T-helper 2 cell (primary cell): ENCODE data around the gene CACNA1C.

ENCODE experiments used
- DNase-seq, 5 experiments: peaks; one replicate each; pipeline versions ENCODE4 v3.0.0 to v3.0.0-alpha.2; 2012 to 2022

Gene CACNA1C

DNA sequence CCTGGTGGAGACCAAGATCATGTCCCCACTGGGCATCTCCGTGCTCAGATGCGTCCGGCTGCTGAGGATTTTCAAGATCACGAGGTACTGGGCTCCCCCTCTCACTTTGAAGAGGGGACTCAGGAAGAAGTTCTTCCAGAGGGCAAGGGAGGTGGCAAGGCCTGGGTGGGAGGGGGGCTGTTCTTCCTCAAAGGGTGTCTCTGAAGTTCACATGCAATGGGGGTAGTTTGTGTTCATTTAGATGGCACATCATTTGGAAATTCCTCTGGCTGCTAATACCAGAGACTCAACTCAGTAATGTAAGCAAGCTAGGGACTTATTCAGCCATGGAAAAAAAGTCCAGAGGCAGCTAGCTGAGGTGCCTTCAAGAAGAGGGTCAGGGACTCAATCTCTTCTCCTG, 514.9 kb downstream of the CACNA1C start:
- no peak for DNase-seq

DNA sequence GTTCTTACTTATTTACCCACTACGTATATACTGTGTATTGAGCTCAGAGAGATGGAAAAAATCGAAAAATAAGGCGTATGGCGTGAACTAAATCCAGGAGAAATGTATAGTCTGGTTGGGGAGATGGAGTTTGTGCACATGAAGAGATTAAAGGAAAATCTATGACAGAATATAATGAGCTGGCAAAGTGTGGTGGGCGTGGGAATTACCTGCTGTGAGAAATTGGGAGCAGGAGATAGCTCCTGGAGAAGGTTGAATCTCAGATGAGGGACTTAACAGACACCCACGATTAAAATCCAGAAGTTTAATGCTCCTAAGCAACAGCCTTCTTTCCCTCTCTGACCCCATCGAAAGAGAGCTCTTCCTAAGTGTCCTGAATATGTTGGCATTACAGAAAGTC, 517.8 kb downstream of the CACNA1C start:
- DNase-seq: no peak

DNA sequence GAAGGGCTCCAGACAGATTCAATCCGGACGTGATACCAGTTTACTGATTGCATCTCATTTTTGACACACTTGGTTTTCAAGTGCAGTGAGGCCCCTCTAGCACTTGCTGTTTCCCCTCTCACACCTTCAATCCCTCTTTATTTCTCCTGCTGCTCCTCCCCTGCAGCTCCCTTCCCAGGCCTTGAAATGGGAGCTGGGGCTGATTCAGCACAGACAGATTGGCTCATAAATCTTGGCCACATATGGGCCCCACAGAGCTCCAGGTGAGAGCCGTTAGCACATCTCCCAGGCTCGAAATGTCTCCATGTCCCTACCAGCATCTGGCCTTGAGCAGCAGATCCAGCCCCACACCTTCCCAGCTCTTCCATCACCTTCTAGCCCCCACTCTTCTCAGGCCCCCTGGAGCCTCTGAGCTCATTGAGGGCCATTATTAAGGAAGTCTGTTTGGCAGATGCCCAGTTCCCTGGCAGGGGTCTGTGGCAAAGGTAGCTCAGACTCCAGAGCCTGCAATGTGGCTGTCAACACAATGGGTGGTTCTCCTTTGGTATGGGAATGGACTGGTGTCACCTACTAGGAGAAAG, 521.7 kb downstream of the CACNA1C start:
- DNase-seq: no peak

DNA sequence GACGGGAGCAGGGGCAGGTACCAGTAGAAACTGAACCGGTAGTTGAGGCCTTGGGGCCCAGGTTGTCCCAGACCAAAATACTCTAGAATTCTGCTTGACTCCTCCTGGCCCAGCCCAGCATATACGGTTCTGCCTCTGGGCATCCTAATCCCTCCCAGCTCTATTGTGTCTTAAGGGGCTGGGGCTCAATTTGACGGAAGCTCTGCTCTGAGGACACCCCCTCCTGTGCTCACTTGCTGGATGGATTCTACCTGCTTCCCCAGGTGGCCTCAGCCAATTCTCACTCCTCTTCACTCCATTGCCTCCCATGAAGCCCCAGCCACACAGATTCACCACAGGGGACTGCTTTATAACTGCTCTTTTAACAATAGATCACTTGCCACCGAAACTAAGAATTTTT, 522.5 kb downstream of the CACNA1C start:
- no peak for DNase-seq

DNA sequence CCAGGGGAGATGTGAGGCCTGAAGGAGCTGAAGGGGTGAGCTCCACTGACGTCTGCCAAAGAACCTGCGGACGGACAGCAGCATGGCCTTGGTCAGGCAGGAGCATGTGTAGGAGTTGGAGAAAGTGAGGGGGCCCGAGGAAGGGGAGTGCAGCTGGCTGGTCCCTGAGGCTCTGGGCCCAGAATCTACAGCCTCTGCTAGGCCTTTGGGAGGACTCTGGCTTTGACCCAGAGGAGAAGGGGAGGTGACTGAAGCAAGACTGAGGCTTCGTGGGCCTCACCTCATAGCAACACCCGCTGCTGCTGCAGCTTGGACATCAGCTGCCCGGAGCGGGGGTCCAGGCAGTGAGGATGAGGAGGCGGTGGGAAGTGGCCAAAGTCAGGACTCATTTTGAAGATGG, 525.4 kb downstream of the CACNA1C start:
- no peak for DNase-seq

DNA sequence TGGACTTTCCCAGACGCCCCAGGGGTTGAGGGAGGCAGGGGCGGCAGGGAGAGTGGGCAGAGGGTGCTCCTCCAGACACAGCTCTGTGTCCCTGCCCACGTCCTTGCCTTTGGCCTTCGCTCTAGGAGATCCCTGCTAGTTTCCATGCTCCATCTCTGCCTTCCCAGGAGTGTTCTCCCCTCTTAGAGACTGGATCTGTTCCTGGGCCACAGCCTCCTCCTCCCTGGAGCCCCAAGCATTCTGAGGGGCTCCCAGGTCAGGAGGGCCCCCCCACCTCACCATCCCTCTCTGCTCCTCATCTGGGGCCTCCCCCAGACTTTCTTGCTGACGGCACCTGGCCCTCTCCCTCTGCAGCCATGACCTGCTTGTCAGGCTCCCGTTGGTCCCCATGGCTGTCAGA, 526.0 kb downstream of the CACNA1C start:
- DNase-seq: no peak

DNA sequence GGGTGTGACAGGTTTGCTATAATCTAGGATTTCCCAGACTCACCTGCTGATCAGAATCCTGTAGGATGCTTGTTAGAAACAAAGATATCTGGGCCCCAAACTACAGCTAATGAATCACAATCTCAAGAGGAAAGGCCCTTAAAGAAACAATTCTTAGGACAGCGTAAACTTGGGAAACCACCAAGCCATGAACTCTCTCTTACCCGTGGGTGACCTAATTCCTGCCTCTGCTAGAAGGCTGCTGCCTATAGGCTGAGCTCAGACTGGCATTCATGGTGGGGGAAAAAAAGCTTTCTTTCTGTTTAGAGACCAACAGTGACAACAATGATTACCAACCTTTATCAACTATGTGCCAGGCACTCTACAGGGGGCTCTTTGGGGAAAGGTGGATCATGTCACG, 528.0 kb downstream of the CACNA1C start:
- DNase-seq: no peak

DNA sequence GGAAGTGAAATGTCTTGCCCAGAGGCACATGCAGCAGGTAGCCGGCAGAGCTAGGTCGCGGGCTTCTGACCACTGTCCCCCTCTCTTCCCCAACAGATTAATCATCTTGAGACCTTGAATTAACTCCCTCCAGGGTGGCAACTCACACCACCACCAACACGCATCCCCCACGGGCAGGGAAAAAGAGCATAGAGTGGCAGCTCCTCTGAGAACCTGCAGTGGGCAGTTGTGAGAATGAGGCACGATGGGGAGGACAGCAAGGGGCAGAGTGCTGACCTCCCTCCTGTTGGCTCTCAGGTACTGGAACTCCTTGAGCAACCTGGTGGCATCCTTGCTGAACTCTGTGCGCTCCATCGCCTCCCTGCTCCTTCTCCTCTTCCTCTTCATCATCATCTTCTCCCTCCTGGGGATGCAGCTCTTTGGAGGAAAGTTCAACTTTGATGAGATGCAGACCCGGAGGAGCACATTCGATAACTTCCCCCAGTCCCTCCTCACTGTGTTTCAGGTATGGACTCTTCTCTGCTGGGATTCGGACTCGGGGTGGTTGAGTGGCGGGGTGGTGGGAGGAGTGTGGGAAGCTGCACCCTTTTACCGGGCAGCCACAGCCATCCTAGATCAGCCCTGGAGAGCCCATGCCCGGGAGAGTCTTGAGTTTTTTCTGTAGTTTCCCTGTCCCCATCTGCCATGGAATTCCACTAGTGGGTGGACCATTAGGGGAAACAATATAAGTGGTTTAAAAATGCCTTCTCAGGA, 528.7 kb downstream of the CACNA1C start:
- no peak for DNase-seq

DNA sequence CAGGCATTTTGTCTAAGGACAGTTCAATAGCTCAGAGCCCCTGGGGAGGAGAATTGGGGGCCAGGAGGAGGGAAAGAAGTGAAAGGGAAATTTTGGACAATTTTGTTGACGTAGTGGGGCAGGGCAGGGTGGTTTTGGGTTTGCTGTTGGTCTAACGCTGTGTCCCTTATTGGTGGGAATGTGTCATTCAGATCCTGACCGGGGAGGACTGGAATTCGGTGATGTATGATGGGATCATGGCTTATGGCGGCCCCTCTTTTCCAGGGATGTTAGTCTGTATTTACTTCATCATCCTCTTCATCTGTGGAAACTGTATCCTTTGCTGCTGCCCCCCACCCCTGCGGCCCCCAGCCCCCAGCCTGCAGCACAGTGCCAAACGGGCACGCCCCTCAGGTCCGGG, 529.8 kb downstream of the CACNA1C start:
- no peak for DNase-seq

DNA sequence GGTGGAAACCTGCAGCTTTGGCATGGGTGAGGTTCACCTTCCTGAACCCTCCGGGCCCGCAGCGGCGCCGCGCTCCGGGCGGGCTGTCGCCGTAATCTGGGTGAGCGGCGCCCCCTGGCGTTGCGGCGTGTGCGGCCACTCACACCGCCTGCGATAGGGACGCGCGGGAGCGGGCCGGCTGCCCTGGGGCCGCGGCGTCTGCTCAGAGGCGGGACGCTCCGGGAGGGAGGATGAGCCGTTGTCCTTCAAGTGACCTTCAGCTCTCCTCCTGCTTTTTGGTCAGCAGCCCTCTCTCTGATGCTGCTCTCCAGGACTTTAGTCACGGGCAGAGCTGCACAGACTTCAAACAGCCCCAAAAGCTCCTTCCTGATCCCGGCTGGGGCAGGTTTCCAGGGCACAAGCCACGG, 530.3 kb downstream of the CACNA1C start:
- DNase-seq: peak in 2 of 5 experiments; percentile 24 to 68

DNA sequence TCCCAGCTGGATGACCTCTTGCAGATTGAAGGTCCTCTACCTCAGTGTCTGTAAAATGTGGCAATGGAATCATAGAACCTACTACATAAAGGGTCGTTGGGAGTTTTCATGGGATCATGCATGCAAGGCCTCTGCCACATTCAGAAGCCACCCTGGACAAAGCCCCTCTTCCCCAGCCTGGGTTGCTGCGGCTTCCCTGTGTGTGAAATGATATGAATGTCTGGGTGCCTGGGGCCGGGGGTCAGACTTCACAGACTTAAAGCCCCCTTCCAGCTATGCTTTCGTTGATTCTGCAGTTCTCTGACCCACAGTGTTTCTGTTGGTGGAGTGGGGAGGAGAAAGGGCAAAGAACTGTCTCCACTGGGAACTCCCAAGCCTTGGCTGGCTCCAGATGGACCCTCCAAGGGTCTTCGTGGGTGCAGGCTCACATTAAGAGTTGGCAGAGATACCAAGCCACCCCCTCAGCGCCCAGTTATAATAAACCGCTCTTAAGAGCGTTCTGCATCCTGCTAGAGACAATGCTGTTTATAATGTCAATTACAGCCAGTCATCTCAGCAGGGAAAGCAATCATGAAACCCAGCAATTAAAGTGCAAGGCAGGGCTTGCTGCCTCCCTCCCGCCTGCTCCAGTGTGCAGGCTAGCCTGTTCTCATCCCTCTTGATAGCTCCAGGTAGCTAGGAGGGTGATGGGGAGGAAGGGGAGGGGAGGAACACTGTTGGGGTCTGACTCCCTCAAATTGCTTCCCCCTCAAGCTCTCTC, 531.0 kb downstream of the CACNA1C start:
- DNase-seq: no peak

DNA sequence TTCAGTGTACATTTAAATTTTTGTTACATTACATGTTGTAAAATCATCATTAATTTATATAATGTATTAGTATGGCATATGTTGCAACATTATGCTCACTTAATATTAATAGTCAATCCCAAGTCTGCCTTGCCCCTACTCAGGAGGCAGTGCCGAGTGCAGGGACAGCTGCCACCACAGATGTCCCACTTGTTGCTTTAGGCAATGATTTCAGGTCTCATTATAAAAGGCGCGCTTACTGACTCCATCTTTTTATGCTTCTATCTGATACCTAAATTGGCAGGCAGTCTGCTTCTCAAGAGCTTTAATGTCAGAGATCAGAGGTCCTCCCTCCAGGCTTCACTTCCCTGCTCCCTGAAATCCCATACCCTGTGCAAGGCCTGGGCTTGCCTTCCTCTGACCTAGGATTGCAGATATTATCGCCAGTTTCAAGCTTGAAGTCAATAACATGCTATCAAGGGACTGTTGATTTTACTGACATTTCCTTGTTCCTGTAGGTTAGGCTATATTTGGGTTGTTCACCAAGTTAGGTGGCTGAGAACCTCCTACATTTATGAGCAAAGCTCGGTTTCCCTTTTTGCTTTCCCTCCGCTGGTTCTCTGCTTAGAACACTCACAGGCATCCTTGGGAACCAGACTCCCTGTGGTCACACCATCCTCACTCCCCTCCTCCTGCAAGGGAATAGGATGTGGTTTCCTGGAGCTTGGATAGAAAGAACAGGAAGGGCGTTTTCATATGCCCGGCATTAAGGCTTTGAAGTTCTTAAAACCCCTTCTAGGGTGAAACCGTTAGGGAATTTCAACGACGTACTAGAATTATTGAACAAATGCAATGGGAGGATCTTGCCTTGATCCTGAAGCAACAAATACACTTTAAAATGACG, 533.6 kb downstream of the CACNA1C start:
- no peak for DNase-seq

DNA sequence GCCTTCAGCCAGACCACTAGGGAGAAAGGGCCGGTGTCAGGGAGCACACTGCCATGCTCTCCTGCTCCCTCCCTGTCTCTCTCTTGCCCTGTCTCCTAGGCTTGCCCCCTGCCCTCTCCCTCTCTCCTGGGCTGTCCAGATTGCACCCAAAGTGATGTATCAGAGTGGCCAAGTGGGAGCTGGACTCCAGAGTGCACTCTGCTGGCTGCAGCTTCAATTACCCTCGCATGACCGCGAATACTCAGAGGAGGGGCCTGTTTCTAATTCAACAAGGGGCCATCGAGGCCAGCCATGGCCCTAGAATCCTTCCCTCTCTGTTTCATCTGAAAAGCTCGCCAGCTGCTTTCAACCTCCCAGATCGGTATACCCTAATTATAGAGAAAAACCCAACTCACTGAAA, 535.6 kb downstream of the CACNA1C start:
- DNase-seq: no peak

DNA sequence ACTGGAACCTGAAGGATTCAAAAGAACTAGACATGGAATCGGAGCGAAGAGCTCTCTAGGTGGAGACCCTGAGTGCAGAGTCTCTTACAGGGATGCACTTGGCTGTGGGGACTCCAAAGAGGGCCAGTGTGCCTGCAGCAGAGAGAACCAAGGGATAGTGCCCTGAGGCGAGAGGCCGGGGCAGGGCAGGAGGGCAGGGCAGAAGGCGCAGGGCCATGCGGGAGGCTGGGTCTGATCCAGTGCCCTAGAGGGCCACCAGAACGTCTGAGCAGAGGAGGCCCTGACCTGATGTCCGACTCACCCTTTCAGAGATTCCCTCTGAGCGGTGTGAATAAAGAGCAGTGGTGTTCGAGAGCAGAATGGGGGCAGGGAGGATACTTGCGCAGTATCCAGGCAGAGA, 536.6 kb downstream of the CACNA1C start:
- DNase-seq: no peak

DNA sequence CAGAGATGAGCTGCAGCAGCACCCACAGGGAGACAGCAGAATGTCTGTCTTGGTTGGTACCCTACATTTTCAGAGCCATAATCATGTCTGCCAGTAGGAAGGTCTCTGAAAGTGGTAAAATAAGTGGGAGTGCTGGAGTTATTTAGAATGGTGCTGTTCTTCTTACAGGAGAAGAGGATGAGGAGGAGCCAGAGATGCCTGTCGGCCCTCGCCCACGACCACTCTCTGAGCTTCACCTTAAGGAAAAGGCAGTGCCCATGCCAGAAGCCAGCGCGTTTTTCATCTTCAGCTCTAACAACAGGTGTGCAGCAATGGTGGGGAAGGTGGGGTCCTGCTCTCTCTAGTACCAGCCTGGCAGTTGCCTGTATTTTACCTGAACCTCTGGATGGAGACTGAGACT, 540.3 kb downstream of the CACNA1C start:
- DNase-seq: no peak

DNA sequence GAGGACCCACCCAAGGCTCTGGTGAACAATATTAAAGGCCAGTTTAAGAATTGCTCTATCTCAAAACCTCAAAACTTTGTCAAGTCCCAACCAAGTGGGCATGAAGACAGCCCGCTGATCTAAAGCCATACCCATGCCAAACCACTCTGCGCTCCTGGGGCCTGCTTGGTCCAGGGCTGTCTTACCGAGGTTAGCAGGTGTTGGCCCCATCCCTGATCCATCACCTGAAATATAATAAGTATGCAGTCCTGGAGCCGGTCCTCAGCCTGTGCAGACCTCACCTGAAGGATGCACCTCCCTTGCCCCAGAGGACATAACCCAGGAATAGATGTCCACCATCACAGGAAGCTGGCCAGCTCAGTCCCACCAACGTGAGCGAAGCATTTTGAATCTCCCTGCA, 543.7 kb downstream of the CACNA1C start:
- DNase-seq: no peak

DNA sequence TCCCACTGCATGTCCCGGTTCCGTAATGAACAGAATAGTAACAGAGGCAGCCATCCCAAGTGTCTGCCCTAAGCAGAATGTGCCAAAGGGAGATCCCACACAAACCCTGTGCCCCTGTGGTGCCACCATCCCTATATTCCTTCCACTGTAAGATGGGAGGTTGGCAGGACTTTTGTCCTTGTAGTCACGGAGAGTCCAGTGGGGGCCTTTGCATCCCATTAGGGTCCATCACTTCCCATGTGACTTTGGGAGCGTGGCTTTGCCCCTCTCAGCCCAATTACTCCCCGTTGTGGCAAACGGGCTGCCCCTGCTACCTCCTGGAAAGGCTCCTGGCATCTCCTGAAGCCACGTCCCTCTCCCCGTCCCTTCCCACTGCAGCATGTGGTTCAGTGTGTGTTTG, 552.5 kb downstream of the CACNA1C start:
- no peak for DNase-seq

DNA sequence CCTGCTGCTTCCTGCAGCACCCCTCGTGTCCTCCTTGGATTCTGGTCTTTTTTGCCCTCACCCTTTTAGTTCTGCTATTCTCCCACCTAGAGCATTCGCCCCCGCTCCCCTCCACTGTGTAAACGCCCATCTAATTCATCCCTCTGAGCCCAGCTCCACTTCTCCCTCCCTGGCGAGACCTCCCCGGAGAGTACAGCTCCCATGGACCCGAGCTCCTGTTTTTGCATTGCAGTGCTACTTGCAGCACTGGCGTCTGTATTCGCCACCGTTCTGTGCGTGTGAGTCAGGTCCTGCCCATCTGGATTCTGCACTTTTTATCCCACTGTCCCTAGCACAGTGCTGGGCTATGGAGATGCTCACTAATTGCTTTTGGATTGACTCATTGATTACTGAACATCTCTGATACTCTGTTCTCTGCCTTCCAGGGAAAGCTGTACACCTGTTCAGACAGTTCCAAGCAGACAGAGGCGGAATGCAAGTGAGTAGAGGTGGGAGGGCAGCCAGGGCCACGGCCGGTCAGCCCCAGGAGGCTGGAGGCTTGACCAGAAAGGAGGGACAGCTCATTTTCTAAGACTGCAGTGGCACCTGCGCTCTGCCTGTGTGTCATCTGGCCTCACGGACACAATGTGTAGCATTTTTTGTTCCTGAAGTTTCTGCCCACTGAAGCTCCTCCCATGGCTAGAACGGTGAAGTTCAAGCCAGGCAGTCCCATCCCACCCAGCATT, 553.6 kb downstream of the CACNA1C start:
- no peak for DNase-seq

DNA sequence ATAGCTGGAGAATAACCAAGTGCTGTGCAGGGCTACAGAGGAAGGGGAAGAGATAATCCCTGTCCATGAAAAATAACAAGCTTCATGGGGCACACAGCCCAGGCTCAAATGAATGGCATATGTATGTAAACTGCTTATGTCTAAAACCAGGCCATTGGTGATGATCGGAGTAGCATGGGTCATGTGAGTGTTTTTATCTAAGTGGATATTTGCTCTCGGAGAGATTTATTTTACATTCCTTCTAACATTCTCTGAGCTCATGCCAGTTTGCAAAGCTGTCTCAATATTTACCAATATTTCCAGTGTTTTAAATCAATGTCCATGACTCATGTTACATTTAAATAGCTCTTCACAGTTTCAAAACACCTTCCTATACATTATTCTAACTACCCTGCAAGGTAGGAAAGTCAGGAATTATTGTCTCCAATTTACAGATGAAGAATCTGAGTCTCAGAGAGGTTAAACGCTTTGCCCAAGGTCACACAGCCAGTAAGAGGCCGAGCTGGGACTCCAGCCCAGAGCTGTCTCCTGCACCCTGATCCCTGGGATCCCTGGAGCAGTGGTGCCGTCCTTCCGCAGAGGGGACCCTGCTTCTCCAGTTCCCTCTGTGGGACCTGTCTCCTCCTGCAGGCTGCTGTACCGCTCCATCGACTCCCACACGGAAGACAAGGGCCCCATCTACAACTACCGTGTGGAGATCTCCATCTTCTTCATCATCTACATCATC, 555.3 kb downstream of the CACNA1C start:
- DNase-seq: no peak

DNA sequence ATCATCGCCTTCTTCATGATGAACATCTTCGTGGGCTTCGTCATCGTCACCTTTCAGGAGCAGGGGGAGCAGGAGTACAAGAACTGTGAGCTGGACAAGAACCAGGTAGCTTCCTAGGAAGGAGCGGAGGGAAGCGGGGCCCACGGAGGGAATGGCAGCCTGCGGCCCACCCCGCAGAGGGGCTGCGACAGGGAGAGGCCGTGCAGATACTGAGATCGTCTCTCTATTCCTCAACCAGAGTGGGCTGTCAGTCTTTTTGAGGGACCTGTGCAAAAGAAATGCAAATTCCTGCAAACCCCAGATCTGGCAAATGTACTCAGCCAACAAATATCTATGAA, 555.8 kb downstream of the CACNA1C start:
- DNase-seq: no peak

DNA sequence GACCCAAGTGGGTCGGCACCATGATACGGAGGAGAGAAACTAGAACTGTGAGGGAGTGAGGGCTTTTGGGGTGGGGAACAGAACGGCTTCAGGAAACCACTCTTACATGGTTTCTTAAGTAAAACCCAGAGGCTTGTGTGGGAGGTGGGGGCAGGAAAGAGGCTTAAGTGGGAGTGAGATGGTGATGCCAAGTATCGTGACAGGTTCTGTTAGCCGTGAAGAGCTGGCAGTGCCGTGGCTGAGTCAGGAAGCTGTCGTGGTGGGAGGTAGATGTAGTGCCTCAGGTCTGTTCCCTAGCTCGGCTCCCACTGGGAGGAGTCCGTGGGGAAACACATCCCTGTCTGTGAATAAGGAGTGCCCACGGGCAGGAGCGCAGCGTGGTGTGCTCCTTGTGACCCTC, 556.2 kb downstream of the CACNA1C start:
- DNase-seq: no peak

DNA sequence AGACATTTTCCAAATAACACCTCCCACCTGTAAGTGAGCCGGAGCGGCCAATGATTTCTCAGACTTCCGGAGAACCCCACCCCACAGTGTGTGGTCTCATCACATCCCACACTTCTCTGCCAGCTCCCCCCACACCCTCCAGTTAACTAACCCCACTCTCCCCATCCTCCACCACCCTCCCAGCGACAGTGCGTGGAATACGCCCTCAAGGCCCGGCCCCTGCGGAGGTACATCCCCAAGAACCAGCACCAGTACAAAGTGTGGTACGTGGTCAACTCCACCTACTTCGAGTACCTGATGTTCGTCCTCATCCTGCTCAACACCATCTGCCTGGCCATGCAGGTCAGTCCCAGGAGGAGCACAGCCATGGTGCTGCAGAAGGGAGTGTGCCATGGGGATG, 557.6 kb downstream of the CACNA1C start:
- no peak for DNase-seq
